Esophagus (tissue), 2 donors: Measurements from ENCODE around the gene PNPLA1. TPM values are rescaled to one million over a fixed set of nuclear protein-coding genes. Genes with fewer than 3 reads are reported as not detected.

Experiments
- H3K27ac ChIP-seq, 2 donors: one replicate each; pipeline ENCODE4 v1.5.1; 2013; ENCODE audit warnings: low read depth in 2 of 2, mild to moderate bottlenecking in 2 of 2, inconsistent platforms in 1 of 2, low read length in 1 of 2, moderate library complexity in 1 of 2
- H3K27me3 ChIP-seq, 2 donors: one replicate each; pipeline ENCODE4 v1.6.1; 2013; ENCODE audit warnings: low read length in 2 of 2, control low read depth in 1 of 2, mild to moderate bottlenecking in 1 of 2; ENCODE audit not compliant: insufficient read depth in 2 of 2, control insufficient read depth in 1 of 2
- H3K36me3 ChIP-seq, 2 donors: one replicate each; pipeline ENCODE4 v1.6.1; 2013; ENCODE audit warnings: low read length in 1 of 2; ENCODE audit not compliant: control insufficient read depth in 2 of 2, insufficient read depth in 2 of 2
- H3K4me1 ChIP-seq, 2 donors: one replicate each; pipeline ENCODE4 v1.6.1; 2013; ENCODE audit warnings: low read length in 1 of 2; ENCODE audit not compliant: control insufficient read depth in 2 of 2, insufficient read depth in 2 of 2
- H3K4me3 ChIP-seq, 2 donors: one replicate each; pipeline ENCODE4 v1.5.1; 2013; ENCODE audit warnings: low read length in 2 of 2, mild to moderate bottlenecking in 2 of 2, low read depth in 1 of 2, moderate library complexity in 1 of 2
- H3K9me3 ChIP-seq, 2 donors: one replicate each; pipeline ENCODE4 v1.6.1; 2013; ENCODE audit warnings: mild to moderate bottlenecking in 2 of 2, low read depth in 1 of 2, low read length in 1 of 2, moderate library complexity in 1 of 2; ENCODE audit not compliant: control insufficient read depth in 2 of 2, insufficient read depth in 1 of 2
- WGBS, 2 donors: extraction: QIAGEN DNeasy Blood & Tissue Kit; methylation state at CpG; one replicate each; pipeline ENCODE4 v1.1.7; 2013; 5-methylcytosine and 5-hydroxymethylcytosine counted together
- polyA plus RNA-seq, 2 donors: library from polyadenylated mRNA; stranded (reverse); fragments of 200-250 nt; gene quantifications; one replicate each; pipeline ENCODE4 v1.2.3, GENCODE V29; 2013
- donor health status: healthy with polysubstance abuse.
- donor health status: Bipolar disorder and iron deficiency.

The PNPLA1 gene
- polyA plus RNA-seq, 2 donors = 0.02 to 0.04 TPM

GRCh38 chr6:36349240-36349639 lies 79.4 kb downstream of the PNPLA1 start:
- 49 to 64% methylated on average over 6 of the region's 6 CpGs for WGBS, 2 donors
- Histone ChIP-seq H3K4me3 (no peak overlapping the region), H3K9me3 (no peaks in the 10 kb centered on the region), H3K36me3 (no peaks in the 10 kb centered on the region), H3K4me1 (peaks cover 0 to 9% of the 10 kb centered on the region in 2 donors), H3K27me3 (no peaks in the 10 kb centered on the region), H3K27ac (no peak overlapping the region)

GRCh38 chr6:36350082-36350481 lies 80.2 kb downstream of the PNPLA1 start:
- Histone ChIP-seq H3K4me3 (no peak overlapping the region), H3K4me1 (peaks cover 0 to 5% of the 10 kb centered on the region in 2 donors), H3K27ac (no peak overlapping the region)

DNA sequence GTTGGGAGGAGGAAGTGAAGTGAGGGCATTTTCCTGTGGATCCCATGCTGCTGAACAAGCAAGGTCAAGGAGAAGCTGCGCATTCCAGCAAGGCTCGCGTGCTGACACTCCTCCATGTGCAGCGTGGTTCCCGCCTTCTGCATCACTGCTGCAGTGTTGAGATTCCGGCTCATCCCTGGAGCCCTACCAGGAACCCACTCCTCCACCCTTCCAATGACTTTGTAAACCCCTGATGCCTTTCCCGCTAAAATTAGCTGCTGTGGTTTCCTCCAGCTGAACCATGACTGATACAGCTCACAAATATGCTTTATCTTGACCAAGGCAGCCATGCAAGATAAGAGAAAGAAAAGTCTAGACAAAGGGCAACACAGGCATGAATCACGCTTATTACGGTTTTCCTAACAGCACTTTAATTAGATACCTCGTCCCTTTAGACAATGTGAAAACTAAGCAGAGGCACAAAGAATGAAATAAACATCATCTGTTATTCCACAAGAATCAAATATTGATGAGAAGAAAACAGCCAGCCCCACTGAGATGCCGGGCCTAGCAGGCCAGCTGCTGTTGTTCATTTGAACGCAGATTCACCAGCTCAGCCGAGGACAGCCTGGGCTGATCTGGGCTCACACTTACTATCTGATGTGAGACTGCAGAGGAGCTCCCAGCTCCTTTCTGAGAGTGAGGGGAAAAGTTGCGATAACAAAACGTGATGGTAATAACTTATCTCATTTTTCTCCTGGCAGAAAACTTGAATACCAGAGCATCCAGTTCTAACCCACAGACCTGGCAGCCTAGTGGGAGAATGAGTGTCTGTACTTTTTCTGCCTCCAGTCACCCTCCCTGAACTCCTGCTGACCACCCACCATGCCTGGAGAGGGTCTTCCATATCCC lies 81.1 kb downstream of the PNPLA1 start:
- H3K9me3 ChIP-seq = no peaks in the 10 kb centered on the region
- no peaks in the 10 kb centered on the region for H3K36me3 ChIP-seq
- H3K27ac ChIP-seq = no peak overlapping the region
- peaks cover 0 to 1% of the 10 kb centered on the region in 2 donors for H3K4me1 ChIP-seq
- no peak overlapping the region for H3K4me3 ChIP-seq
- WGBS, 2 donors = 70 to 77% methylated on average over 15 of the region's 15 CpGs
- no peaks in the 10 kb centered on the region for H3K27me3 ChIP-seq

More at GRCh38 chr6:36350082-36350481, 80.2 kb downstream of the PNPLA1 start:
- no peaks in the 10 kb centered on the region for H3K27me3 ChIP-seq
- 72 to 75% methylated on average over 4 of the region's 4 CpGs for WGBS, 2 donors
- no peaks in the 10 kb centered on the region for H3K9me3 ChIP-seq
- H3K36me3 ChIP-seq = no peaks in the 10 kb centered on the region

- no peaks in the 10 kb centered on the region for H3K9me3 ChIP-seq
- WGBS, 2 donors = 87% methylated on average over 8 of the region's 8 CpGs
- H3K27ac ChIP-seq = no peak overlapping the region
- H3K36me3 ChIP-seq = no peaks in the 10 kb centered on the region
- no peak overlapping the region for H3K4me3 ChIP-seq
- peaks cover 0 to 1% of the 10 kb centered on the region in 2 donors for H3K4me1 ChIP-seq
- no peaks in the 10 kb centered on the region for H3K27me3 ChIP-seq
Measured at GRCh38 chr6:36352477-36353157, 82.8 kb downstream of the PNPLA1 start.

GRCh38 chr6:36353411-36353915 lies 83.6 kb downstream of the PNPLA1 start:
- no peaks in the 10 kb centered on the region for H3K36me3 ChIP-seq
- no peak overlapping the region for H3K4me3 ChIP-seq
- WGBS, 2 donors = 56 to 77% methylated on average over 4 of the region's 4 CpGs
- no peak overlapping the region for H3K27ac ChIP-seq
- H3K27me3 ChIP-seq = no peaks in the 10 kb centered on the region
- peaks cover 0 to 1% of the 10 kb centered on the region in 2 donors for H3K4me1 ChIP-seq
- no peaks in the 10 kb centered on the region for H3K9me3 ChIP-seq

- Histone ChIP-seq H3K9me3 (no peaks in the 10 kb centered on the region), H3K4me3 (no peak overlapping the region), H3K36me3 (no peaks in the 10 kb centered on the region), H3K27me3 (no peaks in the 10 kb centered on the region), H3K27ac (no peak overlapping the region), H3K4me1 (no peaks in the 10 kb centered on the region)
- WGBS, 2 donors = 73 to 76% methylated on average over 4 of the region's 4 CpGs
Measured at GRCh38 chr6:36355819-36356218, 86.0 kb downstream of the PNPLA1 start.

GRCh38 chr6:36357872-36358225 lies 88.0 kb downstream of the PNPLA1 start:
- Histone ChIP-seq H3K4me3 (no peak overlapping the region), H3K27ac (no peak overlapping the region), H3K36me3 (no peaks in the 10 kb centered on the region), H3K9me3 (no peaks in the 10 kb centered on the region), H3K4me1 (no peaks in the 10 kb centered on the region), H3K27me3 (no peaks in the 10 kb centered on the region)
- 73 to 84% methylated on average over 3 of the region's 3 CpGs for WGBS, 2 donors

Other genes starting within 250 kb of the PNPLA1 start
- gene SLC26A8, start 245.4 kb upstream of the PNPLA1 start, polyA plus RNA-seq = under 1 TPM in 1 of 2 donors, not detected in 1; 0.04 TPM
- 10 to 100 TPM; 11.3 to 19.1 TPM for gene MAPK14, start 242.3 kb upstream of the PNPLA1 start, polyA plus RNA-seq
- gene MAPK13, start 139.5 kb upstream of the PNPLA1 start, polyA plus RNA-seq = 10 to 100 TPM; 53.3 to 91.8 TPM
- gene BRPF3, start 73.3 kb upstream of the PNPLA1 start, polyA plus RNA-seq = 1 to 10 TPM; 6.5 to 7.7 TPM
- not detected for gene BNIP5, start 66.8 kb downstream of the PNPLA1 start, polyA plus RNA-seq
- gene ETV7, start 117.6 kb downstream of the PNPLA1 start, polyA plus RNA-seq = 1 to 10 TPM; 2.1 to 3.3 TPM
- not detected for gene PXT1, start 172.8 kb downstream of the PNPLA1 start, polyA plus RNA-seq
- gene KCTD20, start 172.9 kb downstream of the PNPLA1 start, polyA plus RNA-seq = 10 to 100 TPM; 16.6 to 18.5 TPM